ENCODE data around the gene NR2F6.
"Not testable (repeated sequence)": the region's sequence is repeated elsewhere in the genome, so short reads cannot be mapped to it uniquely, and the experiment has no call there.

Gene NR2F6

DNA sequence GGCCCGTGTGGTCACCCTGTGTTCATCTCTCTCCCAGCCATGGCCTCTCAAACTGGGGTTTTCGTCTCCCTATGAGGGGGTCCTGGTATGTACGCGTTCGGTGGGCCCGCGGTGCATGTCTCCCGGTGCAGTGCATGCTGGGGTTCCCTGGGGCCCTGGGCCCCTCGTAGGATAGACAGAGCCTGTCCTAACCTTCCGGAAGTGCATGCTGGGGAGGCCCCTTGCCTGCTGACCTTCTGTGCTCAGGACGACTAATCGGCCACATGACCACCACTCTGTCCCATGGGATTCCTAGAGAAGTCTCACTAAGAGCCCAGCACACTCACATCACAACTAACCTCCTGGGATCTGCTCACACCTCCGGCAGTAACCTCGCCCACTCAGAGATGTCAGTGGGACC lies 35.4 kb downstream of the NR2F6 start:
- no peak for DNase-seq

GRCh38 chr19:17209126-17210036 lies 36.3 kb downstream of the NR2F6 start:
- peak; percentile 35 for DNase-seq

DNA sequence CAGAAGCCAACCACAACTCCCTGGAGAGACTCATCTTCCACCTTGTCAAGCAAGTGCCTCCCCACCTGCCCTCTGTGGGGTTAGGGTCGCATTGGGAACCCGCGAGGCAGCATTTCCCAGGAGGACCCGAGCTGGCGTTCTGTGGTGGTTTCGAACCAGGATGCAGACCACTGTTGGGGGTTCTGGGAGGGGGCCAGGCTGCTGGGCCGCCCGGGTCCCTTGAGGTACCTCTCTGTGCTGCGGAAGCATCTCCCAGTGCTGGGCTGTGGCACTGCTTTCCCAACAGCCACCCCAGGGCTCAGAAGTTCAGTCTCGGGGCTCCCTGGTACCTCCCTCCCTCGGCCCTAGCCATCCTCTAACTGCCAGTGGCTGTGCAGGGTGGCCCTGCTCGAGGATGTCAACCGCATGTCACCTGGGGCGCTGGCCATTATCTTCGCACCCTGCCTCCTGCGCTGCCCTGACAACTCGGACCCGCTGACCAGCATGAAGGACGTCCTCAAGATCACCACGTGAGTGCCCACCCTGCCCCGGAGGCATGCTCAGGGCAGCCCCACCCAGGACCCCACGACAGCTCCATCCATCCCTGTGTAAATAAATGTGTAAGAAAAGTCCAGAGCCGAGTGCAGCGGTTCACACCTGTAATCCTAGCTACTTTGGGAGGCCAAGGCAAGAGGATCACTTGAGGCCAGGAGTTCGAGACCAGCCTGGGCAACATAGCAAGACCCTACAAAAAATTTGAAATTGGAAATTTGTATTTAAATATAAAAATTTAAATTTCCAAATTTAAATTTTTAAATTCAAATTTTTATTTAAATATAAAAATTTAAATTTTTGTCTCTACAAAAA lies 38.8 kb downstream of the NR2F6 start:
- DNase-seq = no peak

- peak; percentile 24 for DNase-seq
Measured at GRCh38 chr19:17205237-17206140, 40.2 kb downstream of the NR2F6 start.

GRCh38 chr19:17202713-17203112 lies 43.0 kb downstream of the NR2F6 start:
- no peak for DNase-seq

DNA sequence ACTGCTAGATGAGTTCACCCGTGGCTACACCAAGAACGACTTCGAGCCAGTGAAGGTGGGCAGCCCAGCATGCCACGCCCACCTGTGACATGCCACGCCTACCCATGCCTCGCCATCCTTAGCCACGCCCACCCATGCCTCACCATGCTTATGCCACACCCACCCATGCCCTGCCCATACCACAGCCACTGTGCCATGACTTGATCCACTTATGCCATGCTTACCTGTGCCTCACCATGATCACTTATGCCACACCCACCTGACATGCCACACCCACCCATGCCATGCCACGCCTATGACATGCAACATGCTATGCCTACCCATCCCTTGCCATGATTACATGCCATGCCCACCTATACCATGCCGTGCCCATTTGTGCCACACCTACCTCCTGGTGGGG lies 43.5 kb downstream of the NR2F6 start:
- DNase-seq = no peak

- DNase-seq = no peak
Measured at GRCh38 chr19:17200408-17201079, 45.2 kb downstream of the NR2F6 start.

DNA sequence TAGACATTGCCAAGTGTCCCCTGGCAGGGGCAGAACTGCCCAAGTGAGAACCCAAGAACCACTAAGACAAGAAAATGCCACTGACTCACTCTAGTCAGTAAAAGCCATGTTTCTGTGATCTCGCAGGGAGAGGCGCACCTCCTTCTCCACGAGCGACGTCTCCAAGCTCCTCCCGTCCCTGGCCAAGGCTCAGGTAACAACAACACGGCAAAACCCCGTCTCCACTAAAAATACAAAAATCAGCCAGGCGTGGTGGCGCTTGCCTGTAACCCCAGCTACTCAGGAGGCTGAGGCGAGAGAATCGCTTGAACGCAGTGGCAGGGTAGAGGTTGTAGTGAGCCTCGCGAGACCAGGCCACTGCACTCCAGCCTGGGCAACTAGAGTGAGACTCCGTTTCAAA lies 48.1 kb downstream of the NR2F6 start:
- no peak for DNase-seq

GRCh38 chr19:17196610-17197009 lies 49.1 kb downstream of the NR2F6 start:
- no peak for DNase-seq

- DNase-seq = no peak
Measured at GRCh38 chr19:17195106-17195505, 50.6 kb downstream of the NR2F6 start.

DNA sequence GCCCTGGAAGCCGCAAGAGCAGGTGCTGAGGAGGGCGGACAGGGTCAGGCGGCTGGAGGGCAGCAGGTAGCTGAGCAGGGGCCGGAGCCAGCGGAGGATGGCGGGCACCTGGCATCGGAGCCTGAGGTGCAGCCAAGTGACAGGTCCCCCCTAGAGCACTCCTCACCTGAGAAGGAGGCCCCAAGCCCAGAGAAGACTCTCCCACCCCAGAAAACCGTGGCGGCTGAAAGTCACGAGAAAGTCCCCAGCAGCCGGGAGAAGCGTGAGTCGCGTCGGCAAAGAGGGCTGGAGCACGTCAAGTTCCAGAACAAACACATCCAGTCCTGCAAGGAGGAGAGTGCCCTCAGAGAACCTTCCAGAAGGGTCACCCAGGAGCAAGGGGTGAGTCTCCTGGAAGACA lies 51.1 kb downstream of the NR2F6 start:
- no peak for DNase-seq

DNA sequence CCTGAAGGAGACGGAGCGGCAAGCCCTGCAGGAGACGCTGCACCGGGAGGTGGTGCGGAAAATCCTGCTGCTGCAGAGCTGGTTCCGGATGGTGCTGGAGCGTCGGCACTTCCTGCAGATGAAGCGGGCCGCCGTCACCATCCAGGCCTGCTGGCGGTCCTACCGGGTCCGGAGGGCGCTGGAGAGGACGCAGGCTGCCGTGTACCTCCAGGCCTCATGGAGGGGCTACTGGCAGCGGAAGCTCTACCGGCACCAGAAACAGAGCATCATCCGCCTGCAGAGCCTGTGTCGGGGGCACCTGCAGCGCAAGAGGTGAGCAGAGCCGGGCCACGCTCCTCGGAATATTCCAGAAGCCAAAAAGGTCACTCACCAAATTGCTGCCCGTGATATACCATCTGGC lies 53.0 kb downstream of the NR2F6 start:
- no peak for DNase-seq

GRCh38 chr19:17191736-17192135 lies 54.0 kb downstream of the NR2F6 start:
- DNase-seq = not testable (repeated sequence)

DNA sequence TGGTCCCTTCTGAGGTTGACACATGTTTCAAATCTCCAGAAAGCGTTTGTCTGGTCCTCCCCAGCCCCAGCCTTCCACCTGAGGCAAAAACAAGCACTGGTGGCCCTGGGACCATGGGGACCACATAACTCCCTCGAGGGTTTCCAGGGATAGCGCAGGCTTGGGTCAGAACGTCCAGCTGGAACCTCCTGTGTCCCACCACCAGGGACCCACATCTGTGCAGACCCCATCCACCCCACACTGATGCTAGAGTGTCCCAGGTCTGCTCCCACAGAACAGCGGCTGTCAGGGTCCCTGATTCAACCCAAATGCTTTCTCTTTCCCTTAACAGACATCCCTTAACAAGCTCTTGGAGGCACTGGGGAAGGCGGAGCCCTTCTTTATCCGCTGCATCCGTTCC lies 60.1 kb downstream of the NR2F6 start:
- DNase-seq = no peak

DNA sequence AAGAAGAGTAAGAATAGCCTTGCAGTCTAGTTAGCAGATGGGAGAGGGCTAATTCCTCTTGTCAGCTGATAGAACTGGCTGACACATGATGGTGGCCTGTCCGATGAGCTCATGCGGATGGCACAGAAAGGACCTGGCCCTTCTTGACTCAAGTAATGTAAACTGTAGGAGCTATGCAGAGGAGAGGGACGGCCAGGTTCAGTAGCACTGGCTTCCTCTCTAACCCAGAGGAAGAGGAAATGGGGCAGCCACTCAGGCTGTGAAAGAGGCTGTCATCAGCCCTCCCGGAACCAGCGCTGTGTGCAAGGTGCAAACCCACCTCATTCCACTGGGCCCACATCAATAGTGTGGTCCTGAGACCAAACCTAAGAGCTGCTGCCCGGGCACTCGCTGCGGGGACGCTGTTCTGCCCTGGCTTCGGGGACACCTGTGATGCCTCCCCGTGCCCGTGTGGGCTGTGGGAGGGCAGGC lies 61.3 kb downstream of the NR2F6 start:
- no peak for DNase-seq

DNA sequence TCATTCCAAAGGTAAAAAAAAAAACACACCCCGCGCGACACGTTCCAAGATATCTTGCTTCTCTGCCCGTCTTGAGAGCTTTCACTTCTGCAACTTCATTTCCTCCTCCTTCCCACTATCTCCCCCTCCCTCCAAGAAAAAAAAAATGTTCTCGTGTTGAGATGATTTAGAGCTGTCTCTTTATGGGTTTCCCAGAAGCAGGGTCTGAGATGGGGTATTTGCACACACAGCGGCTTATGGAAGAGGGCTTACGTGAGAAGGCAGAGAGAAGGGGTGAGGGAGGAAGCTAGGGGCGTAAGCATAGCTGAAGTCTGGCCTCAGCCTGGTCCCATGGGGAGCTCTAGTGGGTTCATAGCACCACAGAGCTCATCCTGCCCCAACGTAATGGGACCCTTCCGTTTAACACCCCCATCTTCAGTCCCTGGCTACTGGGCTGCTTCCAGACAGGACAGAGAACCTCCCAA lies 61.8 kb downstream of the NR2F6 start:
- DNase-seq = no peak

DNA sequence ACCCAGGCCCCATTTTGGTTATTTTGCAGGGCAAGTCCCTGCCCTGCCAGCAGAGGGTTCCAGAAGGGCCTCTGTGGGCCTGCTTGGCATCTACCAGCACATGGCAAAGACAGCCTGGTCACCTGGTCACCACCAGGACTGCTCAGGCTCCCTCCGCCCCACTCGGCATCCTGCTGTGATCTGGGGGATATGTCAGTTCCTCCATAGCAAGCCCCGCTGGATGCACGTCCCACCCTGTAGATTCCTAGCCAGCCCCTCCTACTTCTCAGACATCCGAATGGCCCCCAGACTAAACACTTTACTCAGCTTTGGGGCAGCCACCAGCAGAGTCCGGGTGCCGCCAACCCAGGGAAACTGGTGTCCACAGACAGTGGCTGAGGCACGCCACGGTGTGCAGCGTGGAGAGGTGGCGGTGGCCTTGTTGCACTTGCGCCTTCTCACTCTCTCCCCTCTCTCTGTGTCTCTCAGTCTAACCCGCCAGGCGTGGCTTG lies 62.4 kb downstream of the NR2F6 start:
- no peak for DNase-seq

Measured in fibroblast of skin of abdomen (primary cell).